ENCODE measurements around the gene RIN3.

The RIN3 gene

DNA sequence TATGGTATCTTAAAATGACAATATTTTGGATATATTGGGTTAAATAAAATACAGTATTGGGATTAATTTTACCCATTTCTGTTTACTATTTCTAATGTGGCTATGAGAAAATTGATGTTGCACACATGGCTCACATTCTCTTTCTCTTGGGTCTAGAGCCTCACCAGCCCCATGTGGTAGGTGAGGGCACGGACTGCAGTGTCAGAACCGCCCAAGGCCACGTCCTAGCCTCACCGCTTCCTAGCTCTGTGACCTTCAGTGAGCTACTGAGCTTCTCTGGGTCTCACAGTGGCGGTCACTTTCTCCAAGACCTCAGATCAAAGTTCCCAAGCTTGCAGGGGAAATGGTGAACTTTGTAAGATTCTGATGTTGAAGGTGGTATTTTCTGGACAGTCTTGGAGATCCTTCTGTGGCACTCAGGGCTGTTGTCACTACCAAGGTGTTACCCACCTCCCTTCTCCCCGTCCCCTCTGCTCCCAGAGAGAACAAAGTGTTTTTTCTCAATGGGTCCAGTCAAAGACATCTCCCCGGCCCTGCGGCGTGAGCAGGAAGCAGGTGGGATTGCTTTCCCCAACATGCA is 87.6 kb downstream of the RIN3 start:
- DNase-seq, result no peak

DNA sequence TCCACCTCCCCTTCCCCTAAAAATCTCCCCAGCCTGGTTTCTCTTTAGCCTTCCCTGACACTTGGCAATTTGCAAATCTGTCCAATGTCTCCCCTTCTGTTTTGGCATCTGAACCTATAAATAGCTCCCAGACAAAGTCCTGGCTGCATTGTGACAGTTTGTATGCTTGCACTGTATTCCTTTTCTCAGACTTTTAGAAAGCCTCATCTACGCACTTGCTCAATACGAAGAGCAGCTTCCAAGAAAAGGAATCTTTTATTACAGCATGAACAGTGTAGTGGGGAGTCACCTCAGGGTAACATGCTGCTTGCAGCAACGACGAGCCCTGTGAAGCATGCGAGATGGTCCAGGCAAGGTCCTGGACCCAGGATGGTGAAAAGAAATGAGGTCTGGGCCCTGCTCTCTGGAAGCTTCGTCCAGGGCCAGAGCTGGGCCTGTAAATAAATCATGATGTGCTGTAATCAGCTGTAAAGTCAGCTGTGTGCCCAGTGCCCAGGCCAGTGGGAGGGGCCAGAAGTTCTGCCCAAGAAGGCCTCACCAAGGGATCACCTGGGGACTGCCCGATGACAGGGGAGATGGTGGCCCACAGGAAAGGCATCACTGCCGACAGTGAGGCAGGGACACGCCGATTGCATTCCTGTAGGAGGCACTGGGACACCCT is 88.3 kb downstream of the RIN3 start:
- no peak for DNase-seq

DNA sequence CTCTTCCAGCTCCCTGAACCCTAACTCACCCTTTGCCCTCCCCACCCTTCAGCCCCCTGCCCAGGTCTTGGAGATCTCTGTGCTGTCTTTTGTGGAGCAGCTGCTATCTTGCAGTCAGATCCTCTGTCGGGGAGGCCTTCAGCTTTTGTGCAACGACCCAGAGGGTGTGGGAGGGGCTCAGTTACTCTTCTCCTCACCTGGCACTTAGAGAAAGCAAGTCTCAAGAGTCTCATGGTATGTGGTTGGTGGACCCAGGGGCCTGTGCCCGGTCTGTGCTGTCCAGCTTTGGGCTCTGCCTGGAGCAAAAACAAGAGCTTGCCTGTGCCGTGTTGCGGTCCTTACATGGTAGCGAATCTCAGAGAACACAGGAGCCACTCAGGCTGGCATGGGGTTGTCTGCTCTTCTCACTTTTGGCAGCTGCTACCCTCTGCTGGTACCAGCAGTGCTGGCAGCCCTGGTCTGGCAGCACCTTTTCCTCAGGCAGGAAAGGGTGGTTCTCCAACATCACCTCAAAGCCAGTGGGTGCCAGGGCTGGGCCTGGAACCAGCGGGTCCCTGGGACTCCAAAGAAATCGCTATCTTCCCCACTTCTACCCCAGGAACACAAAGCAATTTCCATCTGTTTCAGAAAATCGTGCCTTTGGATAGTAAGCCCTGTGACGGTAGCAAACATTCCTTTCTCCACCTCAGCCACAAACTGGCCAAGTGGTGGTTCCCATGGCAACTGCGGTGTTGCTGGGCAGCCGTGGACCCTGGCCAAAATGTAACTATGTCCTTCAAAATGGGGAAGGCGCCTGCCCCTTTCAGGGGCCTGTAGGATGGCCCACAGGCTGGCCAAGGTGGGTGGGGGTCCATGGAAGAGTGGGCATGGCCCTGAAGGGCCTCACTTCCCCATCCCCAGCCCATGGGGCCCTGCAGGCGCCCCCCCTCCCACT is 90.0 kb downstream of the RIN3 start:
- DNase-seq, result peak; percentile 47 to 51

DNA sequence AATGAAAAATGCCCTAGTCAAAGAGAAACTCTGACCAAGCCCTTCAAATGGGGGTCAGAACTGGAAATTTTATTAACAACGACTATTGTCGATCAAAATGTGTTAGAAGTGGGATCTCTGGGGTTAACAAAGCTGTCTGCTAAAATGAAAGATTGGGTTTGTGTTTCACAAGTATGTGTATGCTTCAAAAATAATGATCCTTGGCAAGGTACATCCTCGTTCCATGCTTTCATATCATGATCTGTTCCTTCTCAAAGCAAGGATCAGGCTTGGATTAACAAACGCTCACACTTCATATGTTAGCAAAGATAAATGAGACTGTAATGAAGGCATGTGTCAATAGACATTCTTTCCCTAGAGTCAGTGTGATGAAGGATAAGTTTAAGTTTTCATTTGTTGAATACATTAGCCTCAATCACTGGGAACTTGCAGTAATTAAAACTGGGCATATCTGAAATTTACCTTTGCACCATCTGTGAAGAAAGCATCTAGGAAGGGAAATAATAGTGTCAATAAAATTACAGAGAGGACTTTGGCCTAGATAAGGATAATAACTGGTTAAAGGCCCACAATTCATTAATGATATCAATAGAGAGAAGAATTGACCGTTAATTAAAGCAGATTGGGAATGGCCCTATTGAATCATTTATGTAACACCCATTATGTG is 91.8 kb downstream of the RIN3 start:
- no peak for DNase-seq

DNA sequence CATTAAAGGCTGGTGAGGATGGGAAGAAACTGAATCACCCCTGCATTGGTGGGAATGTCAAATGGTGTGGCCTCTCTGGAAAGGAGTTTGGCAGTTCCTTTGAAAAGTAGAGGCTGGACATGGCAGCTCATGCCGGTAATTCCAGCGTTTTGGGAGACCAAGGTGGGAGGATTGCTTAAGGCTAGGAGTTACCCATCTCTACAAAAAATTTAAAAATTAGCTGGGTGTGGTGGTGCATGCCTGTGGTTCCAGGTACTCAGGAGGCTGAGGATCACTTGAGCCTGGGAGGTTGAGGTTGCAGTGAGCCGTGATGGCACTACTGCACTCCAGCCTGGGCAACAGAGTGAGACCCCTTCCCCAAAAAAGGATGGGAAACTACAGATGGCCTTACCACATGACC is 93.7 kb downstream of the RIN3 start:
- no peak for DNase-seq

DNA sequence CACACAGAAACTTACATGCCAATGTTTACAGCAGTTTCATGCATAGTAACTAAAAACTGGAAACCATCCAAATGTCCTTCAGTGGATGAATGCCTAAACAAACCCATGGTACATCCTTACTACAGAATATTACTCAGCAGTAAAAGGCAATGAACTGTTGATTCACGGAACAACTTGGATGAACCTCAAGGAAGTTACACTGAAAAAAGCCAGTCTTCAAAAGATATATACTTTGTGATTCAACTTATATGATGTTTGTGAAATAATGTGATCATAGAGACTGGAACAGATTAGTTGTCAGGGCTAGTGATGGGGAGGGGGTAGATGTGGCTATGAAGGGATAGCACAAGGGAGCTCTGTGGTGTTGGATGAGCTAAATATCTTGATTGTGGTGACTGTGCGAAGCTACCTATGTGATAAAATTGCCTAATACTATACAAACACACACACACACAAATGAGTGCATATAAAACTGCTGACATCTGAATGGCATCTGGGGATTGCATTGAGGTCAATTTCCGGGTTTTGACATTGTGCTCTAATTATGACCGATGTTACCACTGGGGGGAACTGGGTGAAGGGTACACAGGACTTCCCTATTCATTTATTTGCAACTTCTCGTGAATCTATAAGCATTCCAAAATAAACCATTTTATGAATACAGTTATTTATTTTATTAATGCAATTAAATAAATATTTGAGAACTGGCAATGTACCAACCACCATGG is 94.3 kb downstream of the RIN3 start:
- DNase-seq, result no peak

DNA sequence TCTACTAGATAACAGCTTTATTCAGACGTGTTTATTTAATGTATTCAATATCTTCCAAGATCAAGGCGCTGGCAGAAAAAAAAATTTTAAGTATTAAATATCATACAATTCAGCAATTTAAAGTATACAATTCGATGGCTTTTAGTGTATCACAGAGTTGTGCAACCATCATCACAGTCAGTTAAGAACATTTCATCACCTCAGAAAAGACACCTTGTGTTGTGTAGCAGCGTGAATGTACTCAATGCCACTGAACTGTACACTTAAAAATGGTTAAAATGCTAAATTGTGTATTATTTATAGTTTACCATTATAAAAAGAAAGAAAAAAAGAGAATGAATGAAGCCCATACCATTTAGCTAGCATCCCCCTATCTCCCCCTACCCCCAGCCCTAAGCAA is 96.4 kb downstream of the RIN3 start:
- DNase-seq, result no peak

DNA sequence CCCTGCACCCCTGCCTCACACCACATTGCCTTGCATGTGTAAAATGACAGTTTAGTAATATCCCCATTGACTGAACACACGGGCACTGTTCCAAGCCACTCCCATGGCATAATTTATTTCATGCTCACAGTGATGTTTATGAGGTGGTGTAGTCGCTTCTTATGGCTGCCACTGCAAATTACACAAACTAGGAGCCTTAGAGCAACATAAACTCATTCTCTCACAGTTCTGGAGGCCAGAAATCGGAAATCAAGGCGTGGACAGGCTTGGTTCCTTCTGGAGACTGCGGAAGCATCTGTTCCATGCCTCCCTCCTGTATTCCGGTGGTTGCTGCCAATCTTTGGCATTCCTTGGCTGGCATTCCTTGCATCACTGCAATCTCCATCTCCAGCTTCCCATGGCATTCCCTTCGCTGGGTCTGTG is 97.3 kb downstream of the RIN3 start:
- DNase-seq, result no peak

DNA sequence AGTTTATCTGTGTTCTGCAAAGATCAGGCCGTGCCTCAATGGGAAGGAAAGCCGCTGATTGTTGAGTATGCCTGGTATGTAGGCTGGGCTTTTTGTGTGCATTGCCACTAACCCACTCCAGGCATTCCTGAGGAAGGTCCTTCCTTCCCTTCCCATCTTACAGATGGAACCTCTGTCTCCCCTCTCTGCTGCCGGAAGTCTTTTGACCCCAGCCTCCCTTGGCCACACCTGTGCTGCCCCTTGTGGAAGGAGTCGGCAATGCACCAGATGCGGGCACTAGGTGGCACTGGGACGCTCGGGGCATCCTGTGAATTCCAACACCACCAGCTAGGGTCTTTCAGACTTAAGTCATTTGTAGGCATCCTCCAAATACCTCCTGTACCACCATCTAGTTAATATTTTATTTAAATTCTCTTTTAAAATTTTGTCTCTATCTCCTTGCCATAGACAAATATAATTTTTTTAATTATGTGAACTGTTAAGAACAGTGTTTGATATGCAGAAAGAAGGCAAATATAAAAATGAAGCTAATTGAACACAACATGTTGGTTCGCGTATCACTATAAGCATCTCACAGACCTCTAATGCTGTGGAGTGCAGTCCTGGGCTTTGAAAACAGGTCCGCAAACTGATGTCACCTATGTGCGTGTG is 99.6 kb downstream of the RIN3 start:
- peak; percentile 55 to 68 for DNase-seq

DNA sequence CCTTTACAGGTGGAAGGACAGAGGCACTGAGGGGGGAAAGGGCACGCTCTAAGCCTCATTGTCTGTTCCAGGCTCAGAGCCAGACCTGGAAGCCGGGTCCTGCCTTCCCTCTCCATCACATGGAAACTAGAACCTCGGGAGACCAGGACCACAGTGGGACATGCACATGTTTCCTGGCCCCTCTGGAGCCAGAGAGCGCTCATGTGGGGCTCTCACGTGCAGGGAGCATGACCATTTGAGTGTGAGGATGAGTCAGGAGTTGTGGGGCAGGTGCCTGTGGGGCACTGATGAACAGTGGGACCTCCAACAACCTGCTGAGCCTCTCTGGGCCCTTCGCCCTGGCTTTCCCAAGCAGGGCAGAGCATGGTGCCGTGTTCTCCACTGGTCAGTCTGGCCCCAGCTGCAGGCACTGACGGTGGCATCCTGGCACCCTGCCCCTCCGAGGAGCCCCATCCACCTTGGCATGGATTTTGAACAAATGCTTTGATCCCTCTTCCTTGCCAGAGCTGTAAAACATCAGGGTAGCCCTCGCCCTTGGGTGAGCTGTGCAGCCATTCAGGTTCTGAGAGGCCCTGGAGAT is 100.2 kb downstream of the RIN3 start:
- DNase-seq, result no peak

DNA sequence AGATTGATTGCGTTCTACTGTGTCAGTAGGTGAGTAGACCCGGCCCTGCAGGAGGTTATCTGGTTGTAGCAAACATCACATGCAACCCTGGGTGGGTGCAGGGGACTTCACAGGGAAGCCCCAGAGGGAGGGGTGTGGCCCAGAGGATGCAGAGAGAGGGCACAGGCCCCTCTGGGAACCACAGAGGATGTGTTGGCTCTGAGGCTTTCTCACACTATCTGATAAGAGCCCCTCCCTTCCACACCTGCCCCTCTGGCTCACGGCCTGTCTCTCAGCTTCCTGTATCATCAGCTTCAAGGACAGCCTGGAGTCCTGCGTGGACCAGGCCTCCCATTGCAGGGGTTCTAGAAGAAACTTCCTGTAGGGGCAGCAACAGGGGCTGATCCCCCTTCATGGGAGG is 101.9 kb downstream of the RIN3 start:
- DNase-seq, result peak; percentile 18 to 24

DNA sequence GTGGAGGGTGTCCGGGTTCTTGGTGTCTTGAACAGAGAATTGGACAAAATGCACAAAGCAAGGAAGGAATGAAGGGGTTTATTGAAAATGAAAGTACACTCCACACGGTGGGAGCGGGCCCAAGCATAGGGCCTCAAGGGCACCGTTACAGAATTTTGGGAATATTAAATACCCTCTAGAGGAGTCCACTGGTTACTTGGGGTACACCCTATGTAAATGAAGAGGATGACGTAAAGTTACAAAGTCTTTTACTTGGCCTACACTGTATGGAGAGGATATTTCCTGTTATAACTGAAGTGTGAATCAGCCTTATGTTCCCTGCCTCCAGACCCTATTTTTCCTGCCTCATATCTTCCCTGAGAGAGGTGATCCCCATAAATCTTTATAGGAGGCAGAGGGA is 102.6 kb downstream of the RIN3 start:
- DNase-seq, result no peak

DNA sequence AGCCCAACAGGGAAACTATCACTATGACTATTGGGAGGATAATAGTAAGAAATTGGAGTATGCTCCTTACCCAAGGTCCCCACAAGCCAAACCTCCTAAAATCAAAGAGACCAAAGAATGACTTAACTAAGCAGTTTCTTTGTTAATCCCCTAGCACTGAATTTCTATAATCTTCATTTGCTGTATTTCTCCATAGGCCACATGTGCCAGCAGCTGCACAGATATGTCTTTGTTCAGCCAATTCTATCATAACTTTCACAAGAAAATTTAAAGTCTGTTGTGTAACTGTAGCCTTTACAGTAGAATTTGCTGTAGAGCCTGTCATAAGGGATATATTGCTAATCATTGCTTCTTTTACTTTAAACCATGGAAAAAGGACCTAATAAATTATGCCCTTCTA is 104.0 kb downstream of the RIN3 start:
- no peak for DNase-seq

DNA sequence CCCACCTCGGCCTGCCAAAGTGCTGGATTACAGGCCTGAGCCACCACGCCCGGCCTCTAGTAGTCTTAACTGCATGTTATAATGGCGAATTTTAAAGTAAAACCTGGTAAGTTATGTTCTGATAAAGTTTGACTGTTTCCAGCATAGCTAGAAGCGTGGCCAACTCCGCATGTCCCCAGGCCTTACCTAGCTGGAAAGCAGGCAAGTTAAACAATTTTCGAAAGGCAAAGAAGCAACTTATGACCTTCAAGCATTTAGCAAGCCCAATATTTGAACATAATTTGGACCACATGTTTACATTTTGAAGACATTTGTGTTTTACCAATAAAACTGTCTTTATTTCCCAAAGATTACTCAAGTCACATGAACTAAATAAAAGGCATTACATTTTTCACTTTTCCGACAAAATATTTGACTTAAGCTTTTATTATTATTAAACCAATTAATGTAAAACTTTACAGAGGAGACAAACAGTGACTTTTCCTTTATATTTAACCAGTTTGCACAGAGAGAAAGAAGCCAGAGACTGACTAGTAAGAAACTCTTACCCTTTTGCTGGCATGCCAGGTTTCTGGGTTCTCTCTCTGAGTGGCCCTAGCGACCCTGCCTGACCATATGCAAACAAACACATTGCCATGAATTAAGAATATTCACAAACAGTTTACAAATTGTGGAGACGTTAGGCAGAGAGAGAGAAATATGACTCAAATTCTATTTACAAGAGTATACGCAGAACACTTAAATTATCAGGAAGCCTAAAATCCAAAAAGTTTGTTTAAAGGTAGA is 106.3 kb downstream of the RIN3 start:
- no peak for DNase-seq

DNA sequence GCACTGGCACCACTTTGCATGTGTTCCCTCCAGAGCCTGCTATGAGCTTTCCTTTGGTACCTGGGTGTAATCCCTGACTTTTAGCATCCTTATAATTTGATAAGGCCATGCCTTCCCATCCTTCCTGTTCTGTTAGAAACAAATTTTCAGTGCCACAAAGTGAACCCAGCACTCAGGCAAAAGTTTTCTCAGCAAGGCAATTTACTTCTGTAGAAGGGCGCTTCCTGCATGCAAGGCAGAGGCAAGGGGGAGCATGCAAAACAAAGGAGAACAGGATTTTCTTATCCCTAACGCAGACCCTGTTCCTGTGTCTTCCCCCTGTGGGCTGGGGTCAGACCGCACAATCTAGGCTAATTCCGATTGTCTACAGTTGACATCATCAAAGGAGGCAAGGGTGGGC is 108.7 kb downstream of the RIN3 start:
- no peak for DNase-seq

DNA sequence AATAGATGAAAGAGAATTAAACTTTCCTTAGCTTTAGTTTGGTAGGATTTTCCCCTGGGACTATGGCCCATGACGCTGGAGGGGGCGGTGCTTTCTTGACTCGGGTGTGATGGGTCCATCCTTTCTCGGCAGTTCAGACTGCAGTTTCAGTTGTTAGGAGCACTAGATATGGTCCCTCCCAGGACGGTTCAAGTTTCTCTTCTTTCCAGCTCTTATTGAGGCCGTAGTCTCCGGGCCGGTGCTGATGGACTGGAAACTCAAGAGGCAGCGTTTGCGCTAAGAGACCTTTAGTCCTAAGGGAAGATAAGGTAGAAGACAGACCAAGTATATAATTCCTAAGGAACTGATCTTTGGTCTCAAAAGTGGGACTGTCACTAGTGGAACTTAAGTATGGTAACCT is 111.2 kb downstream of the RIN3 start:
- DNase-seq, result no peak

DNA sequence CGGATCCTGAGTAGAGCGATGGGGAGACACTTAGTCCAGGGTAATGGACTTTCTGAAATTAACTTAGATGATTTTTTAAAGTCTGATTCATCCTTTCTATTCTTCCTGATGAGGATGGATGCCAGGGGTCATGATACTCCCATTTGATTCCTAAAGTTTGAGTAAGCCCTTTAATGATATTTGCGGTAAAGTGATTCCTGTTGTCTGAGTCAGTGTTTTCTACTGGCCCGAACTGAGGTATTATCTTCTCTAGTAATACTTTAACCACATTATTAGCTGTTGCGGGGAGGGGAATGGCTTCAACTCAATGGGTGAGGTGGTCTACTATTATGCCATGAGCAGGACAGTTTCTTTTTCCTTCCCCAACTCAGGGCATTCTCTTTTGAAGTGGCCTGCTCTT is 111.6 kb downstream of the RIN3 start:
- no peak for DNase-seq

DNA sequence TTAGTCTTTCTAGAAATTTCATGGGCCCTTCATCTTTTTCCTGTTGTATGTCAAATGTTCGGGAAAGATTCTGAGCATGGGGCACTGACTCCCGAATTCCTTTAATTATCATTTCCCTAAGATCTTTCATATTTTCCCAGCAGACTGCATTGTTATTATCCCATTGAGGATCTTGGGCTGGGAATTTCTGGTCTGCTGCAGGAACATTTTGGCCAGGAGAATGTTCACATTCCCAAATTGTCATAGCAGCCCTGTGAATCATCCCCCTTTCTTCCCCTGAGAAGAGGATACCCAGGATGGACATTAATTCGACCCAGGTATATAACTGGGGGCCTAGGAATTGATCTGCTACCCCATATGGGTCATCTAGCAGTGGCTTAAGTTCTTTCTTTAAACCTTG is 112.5 kb downstream of the RIN3 start:
- no peak for DNase-seq

DNA sequence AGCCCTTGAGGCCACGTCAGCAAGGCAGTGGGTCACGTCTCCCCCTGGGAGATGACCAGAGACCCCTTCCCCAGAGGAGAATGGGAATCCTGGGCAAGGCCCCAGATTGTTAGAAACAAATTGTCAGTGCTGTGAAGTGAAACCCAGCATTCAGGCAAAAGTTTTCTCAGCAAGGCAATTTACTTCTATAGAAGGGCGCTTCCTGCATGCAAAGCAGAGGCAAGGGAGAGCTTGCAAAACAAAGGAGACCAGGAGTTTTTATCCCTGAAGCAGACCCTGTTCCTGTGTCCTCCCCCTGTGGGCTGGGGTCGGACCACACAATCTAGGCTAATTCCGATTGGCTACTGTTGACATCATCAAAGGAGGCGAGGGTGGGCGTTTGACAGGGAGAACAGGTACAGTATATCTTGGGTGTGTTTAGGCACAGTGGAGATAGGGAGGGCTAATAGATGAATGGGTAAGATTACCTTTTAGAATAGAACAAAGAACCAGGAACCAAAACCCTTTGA is 114.2 kb downstream of the RIN3 start:
- no peak for DNase-seq

DNA sequence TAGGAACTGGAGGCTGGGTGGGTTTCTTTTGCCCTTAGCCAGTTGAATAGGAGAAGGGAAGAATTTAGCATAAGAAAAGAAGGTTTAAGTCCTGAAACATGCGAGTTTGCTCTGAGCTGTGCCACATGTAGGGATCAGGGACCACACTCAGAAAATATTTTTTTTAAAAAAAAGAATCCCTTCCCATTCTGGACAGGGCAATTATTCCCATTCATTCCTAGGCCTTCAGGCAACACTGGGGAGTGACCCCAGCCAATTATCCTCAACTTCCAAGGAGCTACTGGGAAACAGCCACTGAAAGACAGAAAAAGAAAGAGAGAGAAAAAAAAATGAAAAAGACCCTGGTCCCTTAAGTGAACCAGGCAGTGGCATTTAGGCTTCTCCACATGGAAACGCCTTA is 115.1 kb downstream of the RIN3 start:
- DNase-seq, result no peak

DNA sequence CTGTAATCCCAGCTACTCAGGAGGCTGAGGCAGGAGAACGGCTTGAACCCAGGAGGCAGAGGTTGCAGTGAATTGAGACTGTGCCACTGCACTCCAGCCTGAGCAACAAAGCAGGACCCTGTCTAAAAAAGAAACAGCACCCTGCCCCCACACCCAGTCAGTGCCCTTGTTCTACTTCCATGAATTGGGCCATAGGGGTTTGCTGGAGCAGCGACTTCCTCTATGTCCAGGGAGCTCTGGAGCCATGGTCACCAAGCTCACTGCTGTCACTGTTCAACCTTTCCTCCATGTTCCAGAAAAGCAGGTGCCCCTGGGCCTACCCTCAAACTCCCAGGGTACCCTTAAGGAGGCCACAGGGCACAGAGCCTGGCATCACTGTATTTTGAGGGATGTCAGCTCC is 116.8 kb downstream of the RIN3 start:
- DNase-seq, result no peak

Data from activated CD4-positive, alpha-beta T cell treated with anti-CD3 and anti-CD28 coated beads, Interleukin-2, amount 50 U/mL, for 4 hours (primary cell).